SK-N-SH treated with all-trans-retinoic acid at 6 μM for 48 hours (cell line): ENCODE measurements around the gene MEF2C.

ENCODE experiments used
- ATAC-seq: fragments of 200-7000 bp; cut with Tn5 transposase; 3 replicates; pipeline ENCODE4 v1.9.1; 2020; ENCODE audit warnings: mild to moderate bottlenecking, moderate library complexity
- ARNTL ChIP-seq: fragments of 450-650 bp; formaldehyde crosslinking; IDR thresholded peaks from 2 replicates; pipeline ENCODE4 v1.5.0; 2020; ENCODE audit warnings: low read depth, mild to moderate bottlenecking, moderate library complexity, borderline replicate concordance
- BACH2 ChIP-seq: fragments of 250-450 bp; sonication (Bioruptor Pico); IDR thresholded peaks from 2 replicates; pipeline ENCODE4 v1.9.0; 2021; ENCODE audit warnings: mild to moderate bottlenecking, borderline replicate concordance
- CSDC2 ChIP-seq: fragments of 250-450 bp; sonication (Bioruptor Pico); IDR thresholded peaks from 2 replicates; pipeline ENCODE4 v1.5.0; 2020; ENCODE audit warnings: mild to moderate bottlenecking, moderate library complexity
- ISL1 ChIP-seq: fragments of 250-450 bp; sonication (Bioruptor Pico); IDR thresholded peaks from 2 replicates; pipeline ENCODE4 v2.1.2; 2022; ENCODE audit warnings: mild to moderate bottlenecking, moderate library complexity
- OSR1 ChIP-seq: fragments of 250-450 bp; sonication (Bioruptor Pico); IDR thresholded peaks from 2 replicates; pipeline ENCODE4 v1.8.0; 2022; ENCODE audit warnings: moderate library complexity, mild to moderate bottlenecking, inconsistent platforms
- POU6F1 ChIP-seq: fragments of 250-450 bp; sonication (Bioruptor Pico); IDR thresholded peaks from 2 replicates; pipeline ENCODE4 v1.8.0; 2021; ENCODE audit warnings: low read depth, mild to moderate bottlenecking, moderate library complexity, borderline replicate concordance
- RARB ChIP-seq: fragments of 250-450 bp; sonication (Bioruptor Pico); IDR thresholded peaks from 2 replicates; pipeline ENCODE4 v1.8.0; 2021; ENCODE audit warnings: mild to moderate bottlenecking, moderate library complexity
- SNAI2 ChIP-seq: fragments of 250-450 bp; sonication (Bioruptor Pico); IDR thresholded peaks from 2 replicates; pipeline ENCODE4 v1.5.0; 2020; ENCODE audit warnings: mild to moderate bottlenecking, moderate library complexity
- TCF4 ChIP-seq: fragments of 250-450 bp; sonication (Bioruptor Pico); IDR thresholded peaks from 2 replicates; pipeline ENCODE4 v1.8.0; 2021; ENCODE audit warnings: mild to moderate bottlenecking, moderate library complexity, borderline replicate concordance
- TOX ChIP-seq: fragments of 250-450 bp; sonication (Bioruptor Pico); IDR thresholded peaks from 2 replicates; pipeline ENCODE4 v1.8.0; 2021; ENCODE audit warnings: mild to moderate bottlenecking, moderate library complexity, borderline replicate concordance
- ZC3H10 ChIP-seq: fragments of 250-450 bp; sonication (Bioruptor Pico); IDR thresholded peaks from 2 replicates; pipeline ENCODE4 v1.5.1; 2021; ENCODE audit warnings: mild to moderate bottlenecking, moderate library complexity
- ZFP3 ChIP-seq: fragments of 250-450 bp; sonication (Bioruptor Pico); IDR thresholded peaks from 2 replicates; pipeline ENCODE4 v1.5.0; 2020; ENCODE audit warnings: mild to moderate bottlenecking, moderate library complexity
- ZFP30 ChIP-seq: fragments of 450-650 bp; formaldehyde crosslinking; IDR thresholded peaks from 2 replicates; pipeline ENCODE4 v1.5.0; 2022; ENCODE audit warnings: mild to moderate bottlenecking, moderate library complexity
- ZNF565 ChIP-seq: fragments of 450-650 bp; formaldehyde crosslinking; conservative IDR thresholded peaks from 2 replicates; pipeline ENCODE4 v1.5.0; 2020; ENCODE audit warnings: low read depth, mild to moderate bottlenecking, moderate library complexity
- ZNF70 ChIP-seq: fragments of 450-650 bp; formaldehyde crosslinking; IDR thresholded peaks from 2 replicates; pipeline ENCODE4 v1.5.0; 2020; ENCODE audit warnings: mild to moderate bottlenecking, moderate library complexity
- ZNF8 ChIP-seq: fragments of 450-650 bp; formaldehyde crosslinking; IDR thresholded peaks from 2 replicates; pipeline ENCODE4 v1.5.0; 2020; ENCODE audit warnings: mild to moderate bottlenecking, moderate library complexity
- TF ChIP-seq, protein P1 (sequence below): fragments of 250-450 bp; sonication (Bioruptor Pico); IDR thresholded peaks from 2 replicates; pipeline ENCODE4 v1.5.0; 2020; ENCODE audit warnings: mild to moderate bottlenecking, moderate library complexity
- TF ChIP-seq, protein P2 (sequence below): fragments of 250-450 bp; sonication (Bioruptor Pico); IDR thresholded peaks from 2 replicates; pipeline ENCODE4 v1.5.1; 2020; ENCODE audit warnings: low read depth, mild to moderate bottlenecking, moderate library complexity
- TF ChIP-seq, protein P3 (sequence below): fragments of 250-450 bp; sonication (Bioruptor Pico); IDR thresholded peaks from 2 replicates; pipeline ENCODE4 v1.5.1; 2021; ENCODE audit warnings: mild to moderate bottlenecking, moderate library complexity
- TF ChIP-seq, protein P4 (sequence below): fragments of 250-450 bp; sonication (Bioruptor Pico); IDR thresholded peaks from 2 replicates; pipeline ENCODE4 v1.8.0; 2020; ENCODE audit warnings: mild to moderate bottlenecking, moderate library complexity, borderline replicate concordance

Gene MEF2C

DNA sequence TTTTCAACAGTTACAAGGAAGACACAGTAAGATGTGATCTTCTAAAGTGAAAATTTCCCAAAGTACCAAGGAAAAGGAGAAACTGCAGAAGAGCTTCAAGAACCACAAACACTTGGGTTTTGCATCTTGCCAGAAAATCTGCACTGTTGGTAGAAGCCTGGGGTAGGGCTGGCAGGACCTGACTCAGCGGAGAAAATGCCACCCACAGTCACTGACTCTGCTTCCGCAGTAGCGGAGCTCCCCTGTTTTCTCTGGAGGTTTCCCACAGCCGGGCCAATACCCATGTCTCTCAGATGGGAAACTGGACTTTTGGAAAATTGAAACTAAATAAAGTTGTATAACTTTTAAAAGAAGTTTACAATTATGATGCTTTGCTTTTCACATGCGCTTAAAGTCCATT is 104.2 kb downstream of the MEF2C start:
- TF ChIP-seq CSDC2 (CRISPR knock-in tag) (no peak), ISL1 (CRISPR knock-in tag) (no peak), ZNF8 (no peak), RARB (CRISPR knock-in tag) (no peak), ZFP30 (CRISPR knock-in tag) (no peak), ZC3H10 (CRISPR knock-in tag) (no peak), ZNF565 (no peak), SNAI2 (CRISPR knock-in tag) (no peak)
- TF ChIP-seq, protein P1, sequence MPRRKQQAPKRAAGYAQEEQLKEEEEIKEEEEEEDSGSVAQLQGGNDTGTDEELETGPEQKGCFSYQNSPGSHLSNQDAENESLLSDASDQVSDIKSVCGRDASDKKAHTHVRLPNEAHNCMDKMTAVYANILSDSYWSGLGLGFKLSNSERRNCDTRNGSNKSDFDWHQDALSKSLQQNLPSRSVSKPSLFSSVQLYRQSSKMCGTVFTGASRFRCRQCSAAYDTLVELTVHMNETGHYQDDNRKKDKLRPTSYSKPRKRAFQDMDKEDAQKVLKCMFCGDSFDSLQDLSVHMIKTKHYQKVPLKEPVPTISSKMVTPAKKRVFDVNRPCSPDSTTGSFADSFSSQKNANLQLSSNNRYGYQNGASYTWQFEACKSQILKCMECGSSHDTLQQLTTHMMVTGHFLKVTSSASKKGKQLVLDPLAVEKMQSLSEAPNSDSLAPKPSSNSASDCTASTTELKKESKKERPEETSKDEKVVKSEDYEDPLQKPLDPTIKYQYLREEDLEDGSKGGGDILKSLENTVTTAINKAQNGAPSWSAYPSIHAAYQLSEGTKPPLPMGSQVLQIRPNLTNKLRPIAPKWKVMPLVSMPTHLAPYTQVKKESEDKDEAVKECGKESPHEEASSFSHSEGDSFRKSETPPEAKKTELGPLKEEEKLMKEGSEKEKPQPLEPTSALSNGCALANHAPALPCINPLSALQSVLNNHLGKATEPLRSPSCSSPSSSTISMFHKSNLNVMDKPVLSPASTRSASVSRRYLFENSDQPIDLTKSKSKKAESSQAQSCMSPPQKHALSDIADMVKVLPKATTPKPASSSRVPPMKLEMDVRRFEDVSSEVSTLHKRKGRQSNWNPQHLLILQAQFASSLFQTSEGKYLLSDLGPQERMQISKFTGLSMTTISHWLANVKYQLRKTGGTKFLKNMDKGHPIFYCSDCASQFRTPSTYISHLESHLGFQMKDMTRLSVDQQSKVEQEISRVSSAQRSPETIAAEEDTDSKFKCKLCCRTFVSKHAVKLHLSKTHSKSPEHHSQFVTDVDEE (CRISPR knock-in tag) = no peak
- ATAC-seq = no peak; the same call in 2 of the 3 replicates

GRCh38 chr5:88776692-88777091 is 106.3 kb downstream of the MEF2C start:
- no peak for ATAC-seq
- TF ChIP-seq ZNF565 = no peak
- TF ChIP-seq CSDC2 (CRISPR knock-in tag) = no peak
- no peak for TF ChIP-seq OSR1
- TF ChIP-seq POU6F1 (CRISPR knock-in tag) = no peak
- no peak for TF ChIP-seq ZC3H10 (CRISPR knock-in tag)
- no peak for TF ChIP-seq ARNTL
- no peak for TF ChIP-seq ISL1 (CRISPR knock-in tag)
- TF ChIP-seq ZFP3 = no peak
- TF ChIP-seq, protein P2, sequence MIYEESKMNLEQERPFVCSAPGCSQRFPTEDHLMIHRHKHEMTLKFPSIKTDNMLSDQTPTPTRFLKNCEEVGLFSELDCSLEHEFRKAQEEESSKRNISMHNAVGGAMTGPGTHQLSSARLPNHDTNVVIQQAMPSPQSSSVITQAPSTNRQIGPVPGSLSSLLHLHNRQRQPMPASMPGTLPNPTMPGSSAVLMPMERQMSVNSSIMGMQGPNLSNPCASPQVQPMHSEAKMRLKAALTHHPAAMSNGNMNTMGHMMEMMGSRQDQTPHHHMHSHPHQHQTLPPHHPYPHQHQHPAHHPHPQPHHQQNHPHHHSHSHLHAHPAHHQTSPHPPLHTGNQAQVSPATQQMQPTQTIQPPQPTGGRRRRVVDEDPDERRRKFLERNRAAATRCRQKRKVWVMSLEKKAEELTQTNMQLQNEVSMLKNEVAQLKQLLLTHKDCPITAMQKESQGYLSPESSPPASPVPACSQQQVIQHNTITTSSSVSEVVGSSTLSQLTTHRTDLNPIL = no peak

- ATAC-seq = no peak
- TF ChIP-seq OSR1 = no peak
- no peak for TF ChIP-seq ZFP30 (CRISPR knock-in tag)
- no peak for TF ChIP-seq ARNTL
- TF ChIP-seq POU6F1 (CRISPR knock-in tag) = no peak
- no peak for TF ChIP-seq ISL1 (CRISPR knock-in tag)
- TF ChIP-seq, protein P3, sequence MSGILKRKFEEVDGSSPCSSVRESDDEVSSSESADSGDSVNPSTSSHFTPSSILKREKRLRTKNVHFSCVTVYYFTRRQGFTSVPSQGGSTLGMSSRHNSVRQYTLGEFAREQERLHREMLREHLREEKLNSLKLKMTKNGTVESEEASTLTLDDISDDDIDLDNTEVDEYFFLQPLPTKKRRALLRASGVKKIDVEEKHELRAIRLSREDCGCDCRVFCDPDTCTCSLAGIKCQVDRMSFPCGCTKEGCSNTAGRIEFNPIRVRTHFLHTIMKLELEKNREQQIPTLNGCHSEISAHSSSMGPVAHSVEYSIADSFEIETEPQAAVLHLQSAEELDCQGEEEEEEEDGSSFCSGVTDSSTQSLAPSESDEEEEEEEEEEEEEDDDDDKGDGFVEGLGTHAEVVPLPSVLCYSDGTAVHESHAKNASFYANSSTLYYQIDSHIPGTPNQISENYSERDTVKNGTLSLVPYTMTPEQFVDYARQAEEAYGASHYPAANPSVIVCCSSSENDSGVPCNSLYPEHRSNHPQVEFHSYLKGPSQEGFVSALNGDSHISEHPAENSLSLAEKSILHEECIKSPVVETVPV = no peak
- TF ChIP-seq BACH2 = no peak
- no peak for TF ChIP-seq TCF4 (CRISPR knock-in tag)
- TF ChIP-seq, protein P2 = no peak
- TF ChIP-seq RARB (CRISPR knock-in tag) = no peak
- TF ChIP-seq ZNF70 (CRISPR knock-in tag) = no peak
- TF ChIP-seq SNAI2 (CRISPR knock-in tag) = no peak
- TF ChIP-seq TOX (CRISPR knock-in tag) = no peak
- no peak for TF ChIP-seq CSDC2 (CRISPR knock-in tag)
- TF ChIP-seq ZNF565 = no peak
- TF ChIP-seq, protein P4, sequence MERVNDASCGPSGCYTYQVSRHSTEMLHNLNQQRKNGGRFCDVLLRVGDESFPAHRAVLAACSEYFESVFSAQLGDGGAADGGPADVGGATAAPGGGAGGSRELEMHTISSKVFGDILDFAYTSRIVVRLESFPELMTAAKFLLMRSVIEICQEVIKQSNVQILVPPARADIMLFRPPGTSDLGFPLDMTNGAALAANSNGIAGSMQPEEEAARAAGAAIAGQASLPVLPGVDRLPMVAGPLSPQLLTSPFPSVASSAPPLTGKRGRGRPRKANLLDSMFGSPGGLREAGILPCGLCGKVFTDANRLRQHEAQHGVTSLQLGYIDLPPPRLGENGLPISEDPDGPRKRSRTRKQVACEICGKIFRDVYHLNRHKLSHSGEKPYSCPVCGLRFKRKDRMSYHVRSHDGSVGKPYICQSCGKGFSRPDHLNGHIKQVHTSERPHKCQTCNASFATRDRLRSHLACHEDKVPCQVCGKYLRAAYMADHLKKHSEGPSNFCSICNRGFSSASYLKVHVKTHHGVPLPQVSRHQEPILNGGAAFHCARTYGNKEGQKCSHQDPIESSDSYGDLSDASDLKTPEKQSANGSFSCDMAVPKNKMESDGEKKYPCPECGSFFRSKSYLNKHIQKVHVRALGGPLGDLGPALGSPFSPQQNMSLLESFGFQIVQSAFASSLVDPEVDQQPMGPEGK (CRISPR knock-in tag) = no peak
Observed at GRCh38 chr5:88772831-88773230, 110.2 kb downstream of the MEF2C start.
